Trophoblast cell (in vitro differentiated cells and primary cell): ENCODE results near the gene TAS2R40.
A peak's percentile ranks its signal among the peaks of the same experiment; 100 is the strongest.
"Not testable (repeated sequence)": the region's sequence is repeated elsewhere in the genome, so short reads cannot be mapped to it uniquely, and the experiment has no call there.

ENCODE experiments used
- DNase-seq, 2 donors: peaks; one replicate each; pipeline ENCODE4 v3.0.0-alpha.2; 2016
- H2AFZ ChIP-seq: 2 replicates; pipeline ENCODE4 v1.6.1; 2013; ENCODE audit warnings: low read length, moderate library complexity, mild to moderate bottlenecking; ENCODE audit not compliant: insufficient read depth, poor library complexity
- H2AK5ac ChIP-seq: 2 replicates; pipeline ENCODE4 v1.6.1; 2013; ENCODE audit warnings: mild to moderate bottlenecking, low read length
- H2BK120ac ChIP-seq: 2 replicates; pipeline ENCODE4 v1.6.1; 2013; ENCODE audit warnings: low read length, mild to moderate bottlenecking, moderate library complexity; ENCODE audit not compliant: insufficient read depth, poor library complexity
- H2BK12ac ChIP-seq: 2 replicates; pipeline ENCODE4 v1.6.1; 2013; ENCODE audit warnings: mild to moderate bottlenecking, low read length, moderate library complexity
- H2BK5ac ChIP-seq: 2 replicates; pipeline ENCODE4 v1.6.1; 2013; ENCODE audit warnings: low read length, low read depth, moderate library complexity, mild to moderate bottlenecking; ENCODE audit not compliant: poor library complexity
- H3K14ac ChIP-seq: 2 replicates; pipeline ENCODE4 v1.6.1; 2013; ENCODE audit warnings: mild to moderate bottlenecking, low read length
- H3K18ac ChIP-seq: 2 replicates; pipeline ENCODE4 v1.6.1; 2013; ENCODE audit warnings: mild to moderate bottlenecking, low read length
- H3K23ac ChIP-seq: 2 replicates; pipeline ENCODE4 v1.6.1; 2013; ENCODE audit warnings: low read length
- H3K27ac ChIP-seq: 2 replicates; pipeline ENCODE4 v1.5.1; 2013; ENCODE audit warnings: low read depth, mild to moderate bottlenecking, inconsistent platforms, low read length, moderate library complexity
- H3K27me3 ChIP-seq: 2 replicates; pipeline ENCODE4 v1.6.1; 2013; ENCODE audit warnings: inconsistent platforms, mild to moderate bottlenecking, low read length, moderate library complexity; ENCODE audit not compliant: insufficient read depth
- H3K36me3 ChIP-seq, 2 experiments: 1 replicate in 1 of 2; 2 replicates in 1 of 2; pipeline ENCODE4 v1.6.1; 2013; ENCODE audit warnings: low read length in 2 of 2, mild to moderate bottlenecking in 2 of 2, moderate library complexity in 1 of 2; ENCODE audit not compliant: insufficient read depth in 2 of 2, control insufficient read depth in 1 of 2
- H3K4ac ChIP-seq: 2 replicates; pipeline ENCODE4 v1.6.1; 2013; ENCODE audit warnings: low read depth, mild to moderate bottlenecking, low read length, moderate library complexity
- H3K4me1 ChIP-seq, 2 experiments: 1 replicate in 1 of 2; 2 replicates in 1 of 2; pipeline ENCODE4 v1.6.1; 2013; ENCODE audit warnings: low read length in 2 of 2, mild to moderate bottlenecking in 2 of 2, moderate library complexity in 1 of 2; ENCODE audit not compliant: insufficient read depth in 2 of 2, control insufficient read depth in 1 of 2
- H3K4me2 ChIP-seq: 2 replicates; pipeline ENCODE4 v1.6.1; 2013; ENCODE audit warnings: inconsistent platforms, mild to moderate bottlenecking, low read length, moderate library complexity
- H3K4me3 ChIP-seq: 2 replicates; pipeline ENCODE4 v1.5.1; 2013; ENCODE audit warnings: mild to moderate bottlenecking, low read depth, low read length, inconsistent platforms
- H3K79me1 ChIP-seq: one replicate; pipeline ENCODE4 v1.6.1; 2013; ENCODE audit warnings: low read length
- H3K79me2 ChIP-seq: 2 replicates; pipeline ENCODE4 v1.6.1; 2013; ENCODE audit warnings: low read length, mild to moderate bottlenecking; ENCODE audit not compliant: control insufficient read depth, insufficient read depth, poor library complexity
- H3K9ac ChIP-seq: 2 replicates; pipeline ENCODE4 v1.6.1; 2013; ENCODE audit warnings: mild to moderate bottlenecking, low read length
- H3K9me3 ChIP-seq: 2 replicates; pipeline ENCODE4 v1.6.1; 2013; ENCODE audit warnings: low read depth, mild to moderate bottlenecking, control low read depth, inconsistent platforms, low read length; ENCODE audit not compliant: insufficient read depth
- H4K12ac ChIP-seq: 2 replicates; pipeline ENCODE4 v1.6.1; 2013; ENCODE audit warnings: low read depth, mild to moderate bottlenecking, low read length, moderate library complexity
- H4K8ac ChIP-seq: 2 replicates; pipeline ENCODE4 v1.6.1; 2013; ENCODE audit warnings: low read depth, mild to moderate bottlenecking, low read length, moderate library complexity
- H4K91ac ChIP-seq: one replicate; pipeline ENCODE4 v1.6.1; 2013; ENCODE audit warnings: low read depth, mild to moderate bottlenecking, low read length, moderate library complexity
- WGBS: extraction: QIAGEN DNeasy Blood & Tissue Kit; methylation state at CpG from one replicate; pipeline ENCODE4 v1.1.7; 2013; ENCODE audit warnings: missing lambda C conversion rate; ENCODE audit not compliant: insufficient read length, insufficient coverage; ENCODE audit errors: extremely low coverage; 5-methylcytosine and 5-hydroxymethylcytosine counted together

TAS2R40 gene

GRCh38 chr7:143203386-143203785 is 18.5 kb upstream of the TAS2R40 start:
- WGBS = no CpG with 5 or more reads among the region's 3 CpGs
- no peak overlapping the region for H4K8ac ChIP-seq
- H2BK12ac ChIP-seq = no peak overlapping the region

DNA sequence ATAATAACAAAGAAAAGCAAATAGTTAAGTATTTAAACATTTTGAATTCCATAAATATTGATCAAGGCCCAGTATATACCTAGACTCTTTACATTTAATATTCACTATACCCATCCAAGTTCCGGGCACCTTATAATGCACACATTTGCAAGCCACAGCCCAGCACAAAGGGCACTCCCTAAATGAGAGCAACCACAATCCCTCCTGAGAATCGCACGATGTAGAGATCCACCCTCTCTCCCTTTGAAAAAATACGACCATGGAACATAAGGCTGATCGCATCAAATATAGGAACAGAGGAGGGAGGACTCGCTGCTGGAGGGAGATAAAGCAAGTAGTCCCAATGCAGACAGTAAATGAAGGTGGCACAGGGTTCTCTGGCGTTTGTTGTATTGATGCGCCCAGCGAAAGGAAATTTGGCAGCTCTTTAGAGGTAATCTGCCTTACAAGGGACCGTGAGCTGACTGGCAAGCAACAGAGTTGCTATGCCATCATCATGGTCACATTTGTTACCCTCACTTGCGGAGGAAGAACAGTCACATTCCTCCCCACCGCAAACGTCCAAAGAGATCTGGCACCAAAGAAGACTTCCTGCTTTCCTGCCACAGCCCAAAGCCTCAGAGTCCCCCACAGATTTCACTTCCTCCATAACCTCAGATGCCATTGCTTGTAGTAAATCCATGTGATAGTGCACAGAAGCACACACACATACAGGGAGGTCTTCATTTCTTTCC is 16.1 kb upstream of the TAS2R40 start:
- Histone ChIP-seq H3K36me3 (no peaks in the 10 kb centered on the region), H3K9ac (no peak overlapping the region), H2AK5ac (no peak overlapping the region), H3K27ac (no peak overlapping the region), H3K27me3 (no peaks in the 10 kb centered on the region), H2BK5ac (no peak overlapping the region), H2AFZ (no peak overlapping the region), H2BK120ac (no peak overlapping the region), H2BK12ac (no peak overlapping the region), H3K79me2 (no peaks in the 10 kb centered on the region), H3K18ac (no peak overlapping the region), H3K4ac (no peak overlapping the region), H3K4me1 (peaks cover 12 to 13% of the 10 kb centered on the region in 2 experiments), H3K9me3 (no peaks in the 10 kb centered on the region), H4K12ac (no peak overlapping the region), H4K91ac (no peak overlapping the region), H3K23ac (no peak overlapping the region), H3K4me2 (no peak overlapping the region), H3K79me1 (peaks cover 7% of the 10 kb centered on the region), H3K14ac (no peak overlapping the region), H4K8ac (no peak overlapping the region), H3K4me3 (no peak overlapping the region)
- no CpG with 5 or more reads among the region's 13 CpGs for WGBS
- DNase-seq = peak in 1 of 2 donors; percentile 19

More at GRCh38 chr7:143203386-143203785, 18.5 kb upstream of the TAS2R40 start:
- no peaks in the 10 kb centered on the region for H3K9me3 ChIP-seq
- H3K79me1 ChIP-seq = no peaks in the 10 kb centered on the region
- no peak overlapping the region for H3K4ac ChIP-seq
- H3K79me2 ChIP-seq = no peaks in the 10 kb centered on the region
- no peak overlapping the region for H2AK5ac ChIP-seq
- H2AFZ ChIP-seq = no peak overlapping the region
- peaks cover 0 to 2% of the 10 kb centered on the region in 2 experiments for H3K4me1 ChIP-seq
- no peak overlapping the region for H2BK120ac ChIP-seq
- no peak overlapping the region for H3K9ac ChIP-seq
- no peak overlapping the region for H2BK5ac ChIP-seq
- no peak for DNase-seq
- no peaks in the 10 kb centered on the region for H3K36me3 ChIP-seq
- no peak overlapping the region for H3K18ac ChIP-seq
- H3K23ac ChIP-seq = no peak overlapping the region
- H3K14ac ChIP-seq = no peak overlapping the region
- no peak overlapping the region for H3K4me3 ChIP-seq
- H4K91ac ChIP-seq = no peak overlapping the region
- H3K27ac ChIP-seq = no peak overlapping the region
- H4K12ac ChIP-seq = no peak overlapping the region
- H3K4me2 ChIP-seq = no peak overlapping the region
- H3K27me3 ChIP-seq = no peaks in the 10 kb centered on the region

GRCh38 chr7:143210541-143210940 is 11.3 kb upstream of the TAS2R40 start:
- Histone ChIP-seq H3K27ac (peak overlapping the region; percentile 55), H2BK120ac (no peak overlapping the region), H2BK5ac (no peak overlapping the region), H3K23ac (no peak overlapping the region), H4K8ac (no peak overlapping the region), H3K4ac (no peak overlapping the region), H3K9ac (no peak overlapping the region), H3K4me2 (peak overlapping the region; percentile 10), H2AK5ac (no peak overlapping the region), H3K27me3 (no peaks in the 10 kb centered on the region), H3K4me3 (no peak overlapping the region), H3K14ac (no peak overlapping the region), H4K12ac (no peak overlapping the region), H3K18ac (no peak overlapping the region), H2BK12ac (no peak overlapping the region), H3K9me3 (no peaks in the 10 kb centered on the region), H4K91ac (no peak overlapping the region), H3K36me3 (no peaks in the 10 kb centered on the region), H3K79me1 (peaks cover 11% of the 10 kb centered on the region), H2AFZ (no peak overlapping the region), H3K4me1 (peaks cover 11 to 16% of the 10 kb centered on the region in 2 experiments), H3K79me2 (no peaks in the 10 kb centered on the region)
- DNase-seq = peak; percentile 72 to 81
- WGBS = no CpG with 5 or more reads among the region's 4 CpGs

DNA sequence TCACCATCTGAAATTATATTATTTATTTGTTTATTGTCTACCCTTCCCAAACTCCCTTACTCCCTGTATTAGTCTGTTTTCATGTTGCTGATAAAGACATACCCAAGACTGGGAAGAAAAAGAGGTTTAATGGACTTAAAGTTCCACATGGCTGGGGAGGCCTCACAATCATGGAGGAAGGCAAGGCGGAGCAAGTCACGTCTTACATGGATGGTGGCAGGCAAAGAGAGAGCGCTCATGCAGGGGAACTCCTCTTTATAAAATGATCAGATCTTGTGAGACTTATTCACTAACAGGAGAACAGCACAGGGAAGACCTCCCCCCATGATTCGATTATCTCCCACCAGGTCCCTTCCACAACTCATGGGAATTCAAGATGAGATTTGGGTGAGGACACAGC is 8.4 kb upstream of the TAS2R40 start:
- no CpG with 5 or more reads among the region's 4 CpGs for WGBS
- not testable (repeated sequence) for H3K9me3 ChIP-seq, H4K12ac ChIP-seq, H2BK5ac ChIP-seq, H3K4me2 ChIP-seq, H2AK5ac ChIP-seq, H3K23ac ChIP-seq, H3K18ac ChIP-seq, H3K27me3 ChIP-seq, DNase-seq, H4K91ac ChIP-seq, H3K9ac ChIP-seq, H3K4ac ChIP-seq, H3K36me3 ChIP-seq, H2BK120ac ChIP-seq, H2AFZ ChIP-seq, H3K79me2 ChIP-seq, H3K27ac ChIP-seq, H3K14ac ChIP-seq, H4K8ac ChIP-seq, H2BK12ac ChIP-seq, H3K4me3 ChIP-seq
- H3K4me1 ChIP-seq = peaks cover 12 to 16% of the 10 kb centered on the region in 2 experiments
- peaks cover 11% of the 10 kb centered on the region for H3K79me1 ChIP-seq
